ENCODE results near the gene KLF1.

DNA sequence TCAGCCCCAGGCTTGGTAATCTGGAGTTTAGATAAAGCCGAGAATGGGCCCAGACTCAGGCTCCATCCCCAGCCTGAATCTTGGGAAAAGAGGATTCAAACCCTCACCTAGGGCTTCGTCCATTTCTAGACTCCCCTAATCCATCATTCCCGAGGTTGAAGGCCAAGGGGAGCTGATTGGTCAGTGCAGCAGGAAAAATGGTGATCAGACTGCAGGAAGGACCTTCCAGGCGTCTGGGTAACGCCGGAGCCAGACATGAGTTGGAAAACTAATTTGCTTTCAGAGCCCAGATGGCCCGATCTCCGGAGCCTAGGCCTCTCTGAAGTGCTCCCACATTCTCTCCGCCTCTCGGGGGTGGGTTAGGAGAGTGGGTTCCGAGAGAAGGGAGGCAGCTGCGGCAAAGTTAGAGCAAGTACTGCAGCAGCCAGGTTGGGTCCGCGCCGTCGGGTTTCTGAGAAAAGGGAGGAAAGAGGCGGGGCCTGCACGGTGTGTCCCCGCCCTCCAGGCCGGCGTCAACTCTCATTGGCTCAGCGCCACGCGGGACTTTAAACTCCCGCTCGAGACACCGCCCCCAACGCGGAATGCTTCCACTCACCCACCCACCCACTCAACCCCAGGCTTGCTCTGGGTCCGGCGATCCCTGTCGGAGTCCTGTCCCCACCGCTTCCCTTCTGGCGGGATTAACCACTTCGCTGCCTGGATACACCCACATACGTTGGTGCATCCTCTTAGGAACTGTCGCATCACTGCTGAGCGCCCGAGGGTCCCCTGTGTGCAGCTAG is 51.8 kb downstream of the KLF1 start:
- TF ChIP-seq, protein P1, sequence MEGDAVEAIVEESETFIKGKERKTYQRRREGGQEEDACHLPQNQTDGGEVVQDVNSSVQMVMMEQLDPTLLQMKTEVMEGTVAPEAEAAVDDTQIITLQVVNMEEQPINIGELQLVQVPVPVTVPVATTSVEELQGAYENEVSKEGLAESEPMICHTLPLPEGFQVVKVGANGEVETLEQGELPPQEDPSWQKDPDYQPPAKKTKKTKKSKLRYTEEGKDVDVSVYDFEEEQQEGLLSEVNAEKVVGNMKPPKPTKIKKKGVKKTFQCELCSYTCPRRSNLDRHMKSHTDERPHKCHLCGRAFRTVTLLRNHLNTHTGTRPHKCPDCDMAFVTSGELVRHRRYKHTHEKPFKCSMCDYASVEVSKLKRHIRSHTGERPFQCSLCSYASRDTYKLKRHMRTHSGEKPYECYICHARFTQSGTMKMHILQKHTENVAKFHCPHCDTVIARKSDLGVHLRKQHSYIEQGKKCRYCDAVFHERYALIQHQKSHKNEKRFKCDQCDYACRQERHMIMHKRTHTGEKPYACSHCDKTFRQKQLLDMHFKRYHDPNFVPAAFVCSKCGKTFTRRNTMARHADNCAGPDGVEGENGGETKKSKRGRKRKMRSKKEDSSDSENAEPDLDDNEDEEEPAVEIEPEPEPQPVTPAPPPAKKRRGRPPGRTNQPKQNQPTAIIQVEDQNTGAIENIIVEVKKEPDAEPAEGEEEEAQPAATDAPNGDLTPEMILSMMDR (IDR thresholded peaks at IDR 0.05) = no peak
- no peak for TF ChIP-seq POLR2A (IDR thresholded peaks at IDR 0.05)
